HuH-7 (cell line): ENCODE measurements around the gene PARD3B.

ENCODE experiments used
- DNase-seq: peaks from one replicate; pipeline ENCODE4 v3.0.0; 2011; ENCODE audit warnings: low spot score

The PARD3B gene

GRCh38 chr2:205619600-205619999 lies 1074.3 kb downstream of the PARD3B start:
- DNase-seq: no peak

- DNase-seq: no peak
Observed at GRCh38 chr2:205627085-205627484, 1081.8 kb downstream of the PARD3B start.

DNA sequence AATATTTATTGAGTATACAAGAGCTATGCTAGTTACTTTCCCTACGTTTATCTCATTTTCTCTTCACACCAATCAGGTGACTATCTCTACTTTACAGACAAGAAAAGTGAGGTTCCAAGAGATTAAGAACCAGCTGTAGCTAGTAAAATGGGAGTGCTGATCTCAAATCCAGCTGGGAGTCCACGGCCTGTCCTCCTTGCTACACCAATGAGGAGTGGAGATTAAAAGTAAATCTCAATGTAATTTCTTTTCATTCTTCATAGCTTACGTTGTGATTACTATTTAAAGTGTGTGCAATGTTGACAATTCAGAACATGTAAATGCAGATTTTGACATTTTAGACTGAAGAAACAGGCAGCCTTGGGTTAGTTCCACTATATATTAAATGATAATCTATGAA lies 1083.1 kb downstream of the PARD3B start:
- DNase-seq: no peak

- no peak for DNase-seq
Observed at GRCh38 chr2:205629091-205629776, 1084.0 kb downstream of the PARD3B start.

DNA sequence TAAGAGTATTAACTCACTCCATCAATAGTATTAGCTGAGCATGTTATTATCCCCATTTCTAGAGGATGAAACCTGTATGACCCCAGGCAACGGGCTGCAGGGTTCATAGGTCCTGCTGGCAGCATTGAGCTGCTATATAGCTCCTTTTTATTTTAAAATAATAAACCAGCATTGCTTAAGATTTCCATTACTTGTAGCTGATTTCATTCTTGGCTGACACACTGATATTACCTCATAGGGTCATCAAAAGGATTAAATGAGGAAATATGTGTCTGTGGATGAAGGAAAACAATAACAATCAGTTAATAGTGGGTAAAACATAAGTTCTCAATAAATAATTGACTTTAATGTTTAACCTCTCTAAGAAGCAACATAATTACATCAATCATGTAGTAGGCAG lies 1088.7 kb downstream of the PARD3B start:
- DNase-seq: no peak

DNA sequence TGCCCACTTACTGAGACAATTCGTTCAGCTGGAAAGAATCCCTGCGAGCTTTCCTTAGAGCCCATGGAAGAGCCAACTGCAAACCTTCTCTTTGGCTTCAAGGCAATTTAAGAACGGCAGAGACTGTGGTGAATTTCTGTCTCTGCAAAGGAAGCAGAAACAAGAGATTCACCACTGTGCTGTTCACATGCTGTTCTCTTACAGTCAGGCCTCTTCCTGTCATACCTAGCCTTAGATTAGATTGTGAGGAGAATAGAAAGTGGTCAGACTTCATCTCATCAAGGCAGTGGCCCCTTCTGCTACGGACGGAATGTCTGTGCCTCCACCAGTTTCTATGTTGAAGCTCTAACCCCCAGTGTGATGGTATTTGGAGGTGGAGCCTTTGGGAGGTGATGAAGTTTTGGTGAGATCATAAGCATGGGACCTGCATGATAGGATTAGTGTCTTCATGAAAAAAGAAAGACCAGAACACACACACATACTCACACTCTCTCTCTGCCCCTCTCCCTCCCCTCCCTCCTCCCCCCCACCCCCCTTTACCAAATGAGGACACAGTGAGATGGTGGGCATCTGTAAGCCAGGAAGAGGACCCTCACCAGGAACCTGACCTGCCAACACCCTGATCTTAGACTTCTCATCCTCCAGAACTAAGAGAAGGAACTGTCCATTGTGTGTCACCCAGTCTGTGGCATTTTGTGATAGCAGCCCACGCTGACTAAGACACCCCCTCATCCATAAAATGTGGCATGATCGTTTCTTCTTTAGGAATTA lies 1091.5 kb downstream of the PARD3B start:
- no peak for DNase-seq

GRCh38 chr2:205637320-205637602 lies 1092.0 kb downstream of the PARD3B start:
- DNase-seq: no peak

GRCh38 chr2:205637779-205638503 lies 1092.7 kb downstream of the PARD3B start:
- no peak for DNase-seq

DNA sequence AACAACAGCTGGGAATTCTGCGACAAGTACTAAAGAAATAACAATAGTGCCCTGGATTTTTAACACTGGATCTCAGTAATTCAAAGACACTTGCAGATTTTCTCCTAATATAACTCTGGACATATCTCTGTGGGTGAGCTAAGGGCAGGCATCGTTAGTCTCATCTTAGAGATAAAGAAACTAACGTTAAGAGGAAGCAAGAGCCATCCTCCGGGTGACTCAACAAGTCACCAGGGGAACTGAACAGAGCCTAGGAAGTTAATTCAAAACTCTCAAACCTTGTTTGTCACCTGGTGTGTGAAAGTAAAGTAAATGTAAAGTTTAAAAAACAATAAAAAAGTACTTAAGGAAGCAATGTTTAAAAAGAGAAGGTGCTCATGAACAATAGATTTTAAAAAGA lies 1095.4 kb downstream of the PARD3B start:
- DNase-seq: no peak

GRCh38 chr2:205642599-205643356 lies 1097.5 kb downstream of the PARD3B start:
- DNase-seq: no peak

GRCh38 chr2:205643391-205643885 lies 1098.2 kb downstream of the PARD3B start:
- DNase-seq: no peak

- no peak for DNase-seq
Observed at GRCh38 chr2:205644018-205644417, 1098.7 kb downstream of the PARD3B start.

DNA sequence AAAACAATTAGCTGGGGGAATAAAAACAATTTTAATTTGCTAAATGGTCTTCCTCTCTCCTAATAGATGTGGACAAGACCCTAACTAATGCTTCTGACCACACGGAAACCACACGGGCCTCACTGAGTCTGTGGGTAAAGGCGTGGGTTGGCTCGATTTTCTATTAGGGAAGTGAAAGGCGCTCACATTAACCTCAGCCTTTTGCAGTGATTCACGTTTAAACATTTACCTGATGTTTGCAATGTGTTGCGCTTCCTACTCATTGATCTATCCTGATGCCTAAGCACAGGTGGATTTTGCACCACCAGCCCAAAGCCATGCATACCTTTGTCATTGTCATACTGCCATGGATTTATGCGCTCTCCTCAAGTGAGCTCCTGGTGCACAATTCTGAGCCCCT lies 1101.4 kb downstream of the PARD3B start:
- no peak for DNase-seq

DNA sequence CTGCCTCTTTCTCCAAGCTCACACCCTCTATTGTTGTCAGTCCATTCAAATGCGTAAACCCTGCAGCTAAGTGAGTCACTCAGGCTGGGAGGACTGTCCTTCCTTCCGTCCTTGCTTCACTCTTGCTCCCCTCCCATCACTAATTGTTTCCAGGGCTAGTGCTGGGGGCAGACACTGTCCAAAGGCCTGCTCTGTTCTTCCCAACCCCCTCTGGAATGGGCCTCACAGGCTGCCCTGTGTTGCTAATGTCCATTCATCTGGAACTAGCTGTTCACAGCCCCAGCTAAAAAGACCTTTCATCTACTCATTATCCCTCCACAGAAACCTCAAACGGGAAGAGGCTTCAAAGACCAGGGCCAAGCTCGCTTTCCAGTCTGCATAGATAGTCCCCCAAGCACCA lies 1105.2 kb downstream of the PARD3B start:
- no peak for DNase-seq

- DNase-seq: no peak
Observed at GRCh38 chr2:205650931-205651330, 1105.7 kb downstream of the PARD3B start.

DNA sequence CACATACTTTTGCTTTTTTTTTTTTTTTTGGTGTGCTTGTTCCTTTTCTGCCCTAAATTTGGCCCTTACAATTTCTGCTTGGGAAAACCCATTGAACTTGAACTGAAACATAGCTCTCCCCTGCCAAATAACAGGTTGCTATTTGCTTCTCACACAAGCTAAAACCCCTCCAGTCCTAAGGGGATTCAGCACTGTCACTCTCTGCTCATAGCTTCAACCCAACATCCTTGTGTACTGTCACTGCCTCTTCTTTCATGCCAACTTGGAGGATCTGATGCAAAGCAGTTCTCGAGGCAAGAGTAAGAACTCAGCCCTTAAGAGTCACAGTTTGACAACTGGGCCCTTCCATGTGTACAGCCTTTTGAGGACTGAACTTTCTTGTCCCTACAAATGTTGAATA lies 1106.4 kb downstream of the PARD3B start:
- no peak for DNase-seq

DNA sequence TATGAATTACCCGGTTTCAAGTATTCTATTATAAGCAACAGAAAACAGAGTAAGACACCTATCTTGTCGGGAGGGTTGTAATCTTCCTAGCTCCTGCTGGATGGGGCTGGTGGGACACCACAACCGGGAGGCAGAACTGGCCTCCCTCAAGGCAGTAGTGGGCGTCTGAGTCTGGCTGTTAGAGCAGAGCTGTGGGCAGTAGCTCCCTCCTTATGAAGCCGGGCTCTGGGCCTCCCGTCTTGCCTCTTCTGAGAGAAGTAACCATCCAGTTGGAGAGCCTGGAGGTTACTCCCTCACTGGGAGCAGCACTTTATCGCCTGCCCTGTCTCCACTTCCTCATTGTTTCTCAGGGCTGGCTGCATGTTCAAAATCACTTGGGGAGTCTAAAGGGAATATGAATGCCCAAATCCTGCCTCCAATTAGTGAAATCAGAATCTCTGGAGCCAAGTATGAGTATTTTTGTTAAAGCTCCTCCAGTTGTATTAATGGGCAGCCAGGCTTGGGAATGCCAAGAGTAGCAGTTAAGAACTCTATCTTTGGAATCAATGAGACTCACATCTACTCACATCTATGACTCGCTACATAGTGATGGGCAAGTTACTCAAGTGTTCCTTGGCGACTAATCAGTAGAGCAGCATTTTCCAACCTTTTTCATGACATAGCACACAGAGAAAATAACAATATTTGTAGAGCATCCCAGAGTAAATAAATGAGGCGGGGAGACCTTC lies 1109.8 kb downstream of the PARD3B start:
- DNase-seq: no peak

DNA sequence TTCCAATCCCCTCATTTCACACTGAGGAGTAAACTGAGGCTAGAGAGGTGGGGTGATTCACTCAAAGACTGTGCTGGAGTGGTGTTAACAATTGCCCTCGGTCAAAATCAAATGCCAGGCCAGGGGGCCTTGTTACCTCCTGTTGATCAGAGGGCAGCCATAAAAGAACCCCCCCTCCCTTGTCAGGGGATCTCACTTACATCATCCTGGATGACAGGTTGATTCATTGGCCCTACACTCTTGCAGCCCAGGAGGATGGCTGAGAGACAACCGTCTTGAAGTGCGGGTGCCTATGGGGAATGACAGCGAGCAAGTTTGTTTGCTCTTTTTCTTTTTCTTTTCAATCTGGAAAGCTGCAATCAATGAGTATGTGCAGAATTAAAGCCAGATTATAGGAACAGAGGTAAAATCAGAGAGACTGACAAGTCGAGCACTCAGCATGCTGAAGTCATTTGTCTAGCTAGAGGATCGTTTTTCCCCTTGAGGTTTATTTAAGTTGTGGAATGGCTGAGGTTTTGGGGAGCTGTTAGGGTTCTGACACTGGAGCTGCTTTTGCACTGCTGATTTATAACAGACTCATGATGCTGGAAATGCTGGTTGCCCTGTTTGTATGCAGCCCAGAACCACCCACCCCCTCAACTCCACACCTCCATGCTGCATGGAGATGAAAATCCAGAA lies 1110.6 kb downstream of the PARD3B start:
- no peak for DNase-seq

GRCh38 chr2:205656461-205656860 lies 1111.2 kb downstream of the PARD3B start:
- DNase-seq: no peak

DNA sequence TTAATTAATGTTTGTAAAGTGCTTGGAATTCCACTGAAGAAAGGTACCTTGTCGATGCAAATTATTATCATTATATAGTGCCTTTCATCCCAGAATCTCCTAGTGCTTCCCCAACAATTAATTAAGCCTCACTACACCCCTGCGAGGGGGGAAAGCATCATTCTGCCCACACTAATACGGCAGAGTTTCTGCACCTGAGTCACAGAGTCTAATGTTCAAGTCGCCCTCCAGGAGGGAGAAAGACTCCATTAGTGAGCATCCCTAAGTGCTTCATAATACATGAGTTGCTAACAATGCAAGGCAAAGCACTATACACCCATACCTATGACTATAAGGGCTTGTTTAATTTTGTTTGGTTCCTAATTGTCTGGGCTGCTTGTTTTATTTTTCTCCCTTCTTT lies 1111.7 kb downstream of the PARD3B start:
- DNase-seq: no peak

DNA sequence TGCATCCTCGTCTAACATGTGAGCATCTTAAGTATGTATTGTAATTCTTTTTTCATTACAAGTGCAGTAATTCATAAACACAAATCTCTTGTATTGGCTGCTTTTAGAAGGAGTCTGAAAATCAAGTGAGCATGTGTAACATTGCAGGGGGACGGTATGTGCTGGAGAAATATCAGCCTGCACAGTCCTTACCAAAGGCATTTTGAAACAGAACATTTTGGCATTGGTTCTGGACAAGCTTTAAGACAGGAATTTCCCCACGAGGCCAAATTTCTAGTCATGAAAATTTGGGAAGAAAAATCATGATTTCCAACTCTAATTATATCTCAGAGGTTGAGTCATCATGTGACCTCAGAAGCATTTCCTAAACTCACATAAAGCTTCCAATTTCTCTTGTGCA lies 1112.3 kb downstream of the PARD3B start:
- DNase-seq: no peak
